ENCODE measurements around the gene CREB1. TPM values are rescaled to one million over a fixed set of nuclear protein-coding genes. Genes with fewer than 3 reads are reported as not detected.

Gene CREB1
- total RNA-seq, 1 donor from 2014 or later = 76.8 TPM

DNA sequence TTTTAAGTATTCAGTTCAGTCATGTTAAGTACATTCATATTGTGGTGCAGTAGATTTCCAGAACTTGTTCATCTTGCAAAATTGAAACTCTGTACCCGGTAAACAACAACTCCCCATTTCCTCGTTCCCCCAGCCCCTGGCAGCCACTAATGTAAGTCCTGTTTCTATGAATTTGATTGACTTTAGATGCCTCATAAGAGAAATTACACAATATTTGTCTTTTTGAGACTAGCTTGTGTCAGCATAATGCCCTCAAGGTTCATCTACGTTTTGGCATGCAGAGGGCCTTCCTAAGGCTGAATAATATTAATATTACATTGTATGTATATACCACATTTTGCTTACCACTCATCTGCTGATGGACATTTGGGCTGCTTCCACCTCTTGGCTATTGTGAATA is 64.5 kb downstream of the CREB1 start:
- Mint-ChIP-seq H3K4me1 (ENCODE audit: unreplicated experiment) (no peaks in the 10 kb centered on the region), H3K9me3 (ENCODE audit: unreplicated experiment) (no peaks in the 10 kb centered on the region), H3K36me3 (ENCODE audit: low read depth, unreplicated experiment) (peaks cover 27% of the 10 kb centered on the region), H3K27me3 (ENCODE audit: unreplicated experiment) (no peaks in the 10 kb centered on the region), H3K27ac (ENCODE audit: unreplicated experiment) (no peak overlapping the region), H3K4me3 (ENCODE audit: unreplicated experiment) (no peak overlapping the region)
- no peak for DNase-seq (ENCODE audit: low spot score)
- TF ChIP-seq, protein P1, sequence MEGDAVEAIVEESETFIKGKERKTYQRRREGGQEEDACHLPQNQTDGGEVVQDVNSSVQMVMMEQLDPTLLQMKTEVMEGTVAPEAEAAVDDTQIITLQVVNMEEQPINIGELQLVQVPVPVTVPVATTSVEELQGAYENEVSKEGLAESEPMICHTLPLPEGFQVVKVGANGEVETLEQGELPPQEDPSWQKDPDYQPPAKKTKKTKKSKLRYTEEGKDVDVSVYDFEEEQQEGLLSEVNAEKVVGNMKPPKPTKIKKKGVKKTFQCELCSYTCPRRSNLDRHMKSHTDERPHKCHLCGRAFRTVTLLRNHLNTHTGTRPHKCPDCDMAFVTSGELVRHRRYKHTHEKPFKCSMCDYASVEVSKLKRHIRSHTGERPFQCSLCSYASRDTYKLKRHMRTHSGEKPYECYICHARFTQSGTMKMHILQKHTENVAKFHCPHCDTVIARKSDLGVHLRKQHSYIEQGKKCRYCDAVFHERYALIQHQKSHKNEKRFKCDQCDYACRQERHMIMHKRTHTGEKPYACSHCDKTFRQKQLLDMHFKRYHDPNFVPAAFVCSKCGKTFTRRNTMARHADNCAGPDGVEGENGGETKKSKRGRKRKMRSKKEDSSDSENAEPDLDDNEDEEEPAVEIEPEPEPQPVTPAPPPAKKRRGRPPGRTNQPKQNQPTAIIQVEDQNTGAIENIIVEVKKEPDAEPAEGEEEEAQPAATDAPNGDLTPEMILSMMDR (IDR thresholded peaks at IDR 0.05; ENCODE audit: unreplicated experiment) = no peak

DNA sequence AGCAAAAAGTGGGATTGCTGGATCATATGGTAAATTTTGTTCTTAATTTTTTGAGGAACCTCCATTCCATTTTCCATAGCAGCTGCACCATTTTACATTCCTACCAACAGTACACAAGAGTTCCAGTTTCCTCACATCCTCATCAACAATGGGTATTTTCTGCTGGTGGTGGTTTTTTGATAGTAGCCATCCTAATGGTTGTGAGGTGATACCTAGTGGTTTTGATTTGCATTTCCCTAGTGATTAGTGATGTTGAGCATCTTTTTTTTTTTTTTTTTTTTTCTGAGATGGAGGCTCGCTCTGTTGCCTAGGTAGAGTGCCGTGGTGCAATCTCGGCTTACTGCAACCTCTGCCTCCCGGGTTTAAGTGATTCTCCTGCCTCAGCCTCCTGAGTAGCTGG is 65.0 kb downstream of the CREB1 start:
- Mint-ChIP-seq H3K27me3 (ENCODE audit: unreplicated experiment) (no peaks in the 10 kb centered on the region), H3K27ac (ENCODE audit: unreplicated experiment) (no peak overlapping the region), H3K9me3 (ENCODE audit: unreplicated experiment) (no peaks in the 10 kb centered on the region), H3K36me3 (ENCODE audit: low read depth, unreplicated experiment) (peaks cover 23% of the 10 kb centered on the region), H3K4me1 (ENCODE audit: unreplicated experiment) (no peaks in the 10 kb centered on the region), H3K4me3 (ENCODE audit: unreplicated experiment) (no peak overlapping the region)
- DNase-seq (ENCODE audit: low spot score) = no peak
- TF ChIP-seq, protein P1 (IDR thresholded peaks at IDR 0.05; ENCODE audit: unreplicated experiment) = no peak

DNA sequence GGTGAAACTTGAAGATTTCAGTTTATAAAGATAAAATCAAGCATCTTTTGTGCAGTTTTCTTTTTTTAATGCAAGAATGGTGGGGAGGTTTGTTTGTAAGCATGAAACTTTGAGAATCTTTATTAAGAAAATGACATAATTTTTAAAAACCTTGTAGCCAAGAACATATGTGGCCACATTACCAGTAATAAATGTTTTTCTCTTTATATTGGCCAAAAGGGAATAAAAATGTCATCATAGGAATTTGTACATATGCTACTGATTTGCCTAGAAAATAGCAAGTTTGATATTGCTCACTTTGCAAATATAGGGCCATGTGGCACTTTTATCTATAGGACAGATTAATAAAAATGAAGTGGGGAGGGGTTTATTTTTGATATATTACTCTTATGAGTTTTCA is 69.9 kb downstream of the CREB1 start:
- Mint-ChIP-seq H3K4me3 (ENCODE audit: unreplicated experiment) (no peak overlapping the region), H3K27me3 (ENCODE audit: unreplicated experiment) (no peaks in the 10 kb centered on the region), H3K27ac (ENCODE audit: unreplicated experiment) (no peak overlapping the region), H3K4me1 (ENCODE audit: unreplicated experiment) (peaks cover 1% of the 10 kb centered on the region), H3K36me3 (ENCODE audit: low read depth, unreplicated experiment) (peaks cover under 1% of the 10 kb centered on the region), H3K9me3 (ENCODE audit: unreplicated experiment) (no peaks in the 10 kb centered on the region)
- DNase-seq (ENCODE audit: low spot score) = no peak
- TF ChIP-seq, protein P1 (IDR thresholded peaks at IDR 0.05; ENCODE audit: unreplicated experiment) = no peak

DNA sequence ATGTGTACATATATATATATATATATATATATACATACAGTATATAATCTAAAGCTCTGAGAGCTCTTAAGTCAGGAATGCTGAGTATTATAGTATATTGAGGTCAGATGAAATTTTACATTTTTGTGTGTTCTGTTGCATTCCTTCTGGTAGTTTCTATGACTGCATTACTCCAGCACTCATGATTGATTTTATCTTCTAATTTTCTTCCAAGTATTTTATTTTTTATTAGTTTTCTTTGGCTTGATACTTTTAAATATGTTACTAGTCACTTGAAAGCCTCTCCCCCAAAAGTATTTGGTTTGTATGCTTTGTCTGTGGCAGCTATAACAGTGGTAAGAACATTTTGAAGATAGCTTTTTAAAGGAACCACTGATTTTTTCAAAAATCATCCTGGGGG is 70.5 kb downstream of the CREB1 start:
- H3K27ac Mint-ChIP-seq (ENCODE audit: unreplicated experiment) = no peak overlapping the region
- no peak overlapping the region for H3K4me3 Mint-ChIP-seq (ENCODE audit: unreplicated experiment)
- no peaks in the 10 kb centered on the region for H3K9me3 Mint-ChIP-seq (ENCODE audit: unreplicated experiment)
- peaks cover 4% of the 10 kb centered on the region for H3K4me1 Mint-ChIP-seq (ENCODE audit: unreplicated experiment)
- no peaks in the 10 kb centered on the region for H3K27me3 Mint-ChIP-seq (ENCODE audit: unreplicated experiment)
- no peak for DNase-seq (ENCODE audit: low spot score)
- TF ChIP-seq, protein P1 (IDR thresholded peaks at IDR 0.05; ENCODE audit: unreplicated experiment) = no peak
- peaks cover 3% of the 10 kb centered on the region for H3K36me3 Mint-ChIP-seq (ENCODE audit: low read depth, unreplicated experiment)

DNA sequence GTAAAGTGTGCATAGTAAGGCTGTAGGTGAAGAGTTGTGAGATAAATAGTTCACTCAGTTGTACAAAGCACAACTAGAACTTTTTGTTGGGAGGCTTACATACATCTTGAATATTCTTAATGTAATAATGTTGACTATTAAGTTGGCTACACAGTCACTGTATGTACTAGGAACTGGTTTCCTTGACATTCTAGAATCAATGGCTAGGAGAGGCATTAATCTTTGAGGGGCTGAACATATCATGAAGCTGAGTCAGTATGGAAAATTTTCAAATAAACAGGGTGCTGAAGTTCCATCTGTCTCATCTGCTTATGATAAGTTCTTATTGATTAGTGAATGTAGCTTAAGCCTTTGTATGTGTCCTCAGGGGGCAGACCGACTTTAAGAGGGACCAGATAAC is 72.0 kb downstream of the CREB1 start:
- no peak overlapping the region for H3K4me3 Mint-ChIP-seq (ENCODE audit: unreplicated experiment)
- H3K27me3 Mint-ChIP-seq (ENCODE audit: unreplicated experiment) = no peaks in the 10 kb centered on the region
- no peak for DNase-seq (ENCODE audit: low spot score)
- H3K9me3 Mint-ChIP-seq (ENCODE audit: unreplicated experiment) = no peaks in the 10 kb centered on the region
- TF ChIP-seq, protein P1 (IDR thresholded peaks at IDR 0.05; ENCODE audit: unreplicated experiment) = no peak
- H3K36me3 Mint-ChIP-seq (ENCODE audit: low read depth, unreplicated experiment) = peaks cover 3% of the 10 kb centered on the region
- H3K4me1 Mint-ChIP-seq (ENCODE audit: unreplicated experiment) = peaks cover 4% of the 10 kb centered on the region
- H3K27ac Mint-ChIP-seq (ENCODE audit: unreplicated experiment) = no peak overlapping the region

Data from endothelial cell (in vitro differentiated cells).